GM18907 (cell line): ENCODE results near the gene HEXD.
"Not testable (repeated sequence)": the region's sequence is repeated elsewhere in the genome, so short reads cannot be mapped to it uniquely, and the experiment has no call there.

Source experiments
- ATAC-seq: cut with Tn5 transposase; IDR thresholded peaks from one replicate; pipeline ENCODE4 v1.9.1; 2021; ENCODE audit warnings: mild to moderate bottlenecking, moderate library complexity; ENCODE audit not compliant: unreplicated experiment

HEXD gene

DNA sequence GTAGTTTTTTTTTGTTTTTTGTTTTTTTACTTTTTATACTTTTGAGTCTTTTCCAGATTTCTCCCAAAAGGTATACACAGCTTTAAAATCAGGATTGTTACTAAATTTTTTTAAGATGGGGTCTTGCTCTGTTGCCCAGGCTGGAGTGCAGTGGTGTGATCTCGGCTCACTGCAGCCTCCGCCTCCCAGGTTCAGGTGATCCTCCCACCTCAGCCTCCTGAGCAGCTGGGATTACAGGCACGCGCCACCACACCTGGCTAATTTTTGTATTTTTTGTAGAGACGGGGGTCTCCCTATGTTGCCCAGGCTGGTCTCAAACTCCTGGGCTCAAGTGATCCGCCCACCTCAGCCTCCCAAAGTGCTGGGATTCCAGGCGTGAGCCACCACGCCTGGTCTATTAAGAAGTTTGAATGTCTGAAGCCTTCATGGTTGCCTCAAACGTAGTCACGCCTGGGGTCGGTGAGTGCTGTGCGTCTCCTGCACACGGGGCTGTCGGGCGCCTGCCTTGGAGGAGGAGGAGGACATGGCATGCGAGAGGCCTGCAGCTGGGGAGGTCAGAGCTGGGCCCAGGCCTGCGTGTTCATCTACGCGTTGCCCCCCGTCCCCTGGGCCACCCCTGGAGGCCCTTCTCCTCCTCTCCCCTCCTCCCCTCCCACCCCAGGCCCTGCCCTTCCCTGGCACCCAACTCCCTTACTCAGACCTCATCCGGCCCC, 35.8 kb upstream of the HEXD start:
- ATAC-seq = not testable (repeated sequence)

GRCh38 chr17:82382933-82383255, 35.3 kb upstream of the HEXD start:
- no peak for ATAC-seq

- ATAC-seq = no peak
Observed at GRCh38 chr17:82383411-82383810, 34.7 kb upstream of the HEXD start.

DNA sequence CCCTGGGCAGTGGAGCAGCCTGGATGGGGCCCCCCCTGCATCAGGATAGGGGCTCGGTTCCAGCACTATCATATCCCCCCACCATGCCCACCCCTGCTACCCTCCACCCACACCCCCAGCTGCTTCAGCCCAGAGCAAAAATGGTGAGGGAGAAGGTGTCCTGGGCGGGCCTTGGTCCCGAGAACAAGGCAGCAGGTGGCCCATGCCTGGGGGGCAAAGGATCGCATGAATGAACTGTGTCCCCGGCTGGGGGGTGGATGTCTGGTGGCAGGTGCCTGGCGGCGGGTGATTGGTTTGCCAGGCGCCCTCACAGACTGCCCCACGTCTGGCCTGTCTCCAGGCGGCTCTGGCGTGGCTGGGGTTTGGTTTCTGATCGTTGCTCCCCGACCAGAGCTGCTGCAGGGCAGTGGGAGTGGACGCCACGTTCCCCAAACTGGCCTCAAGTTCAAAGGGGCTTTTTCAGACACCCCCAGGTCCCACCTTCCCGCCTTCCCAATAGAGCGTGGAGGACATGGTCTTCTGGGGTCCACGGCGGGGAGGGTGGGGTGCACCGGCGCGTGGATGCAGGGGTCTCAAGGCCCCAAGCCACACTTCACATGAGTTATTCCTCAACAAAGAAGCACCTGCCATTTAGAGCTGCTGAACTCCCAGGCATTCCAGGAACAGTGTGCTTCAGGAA, 34.0 kb upstream of the HEXD start:
- ATAC-seq = no peak

DNA sequence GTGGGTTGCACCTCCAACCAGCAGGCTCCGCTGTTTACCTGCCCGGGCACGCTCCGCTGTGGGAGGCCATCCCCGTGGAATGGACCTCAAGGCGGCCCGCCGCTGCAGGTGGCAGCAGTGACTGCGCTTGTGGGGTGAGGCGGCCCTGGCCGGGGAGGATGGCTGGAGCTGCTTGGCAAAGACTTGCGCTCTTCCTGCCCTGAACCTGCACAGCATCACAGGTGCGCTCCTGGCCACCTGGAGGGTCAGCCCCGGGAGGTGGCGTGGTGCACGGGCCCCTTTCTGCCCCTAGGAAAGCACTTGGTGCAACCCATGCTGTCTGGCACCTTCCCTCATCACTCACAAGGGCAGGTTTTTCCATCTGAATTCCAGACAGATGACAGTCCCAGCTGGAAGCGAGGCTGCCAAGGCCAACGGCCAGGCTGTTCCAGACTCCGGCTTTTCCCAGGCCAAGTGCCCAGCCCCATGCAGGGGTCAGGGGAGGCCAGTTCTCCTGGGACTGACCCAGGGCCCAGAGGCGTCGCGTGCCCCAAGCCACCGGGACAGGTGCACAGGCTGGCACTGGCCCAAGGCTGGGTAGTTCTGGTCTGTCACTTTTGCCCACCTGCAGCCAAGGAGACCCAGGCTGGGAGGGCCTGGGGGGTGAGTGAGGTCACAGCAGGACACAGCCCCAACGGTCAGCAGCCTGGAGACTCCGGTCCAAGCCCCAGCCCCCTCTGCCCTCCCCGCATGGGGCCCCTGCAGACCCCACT, 33.2 kb upstream of the HEXD start:
- no peak for ATAC-seq

GRCh38 chr17:82385559-82386254, 32.4 kb upstream of the HEXD start:
- no peak for ATAC-seq

DNA sequence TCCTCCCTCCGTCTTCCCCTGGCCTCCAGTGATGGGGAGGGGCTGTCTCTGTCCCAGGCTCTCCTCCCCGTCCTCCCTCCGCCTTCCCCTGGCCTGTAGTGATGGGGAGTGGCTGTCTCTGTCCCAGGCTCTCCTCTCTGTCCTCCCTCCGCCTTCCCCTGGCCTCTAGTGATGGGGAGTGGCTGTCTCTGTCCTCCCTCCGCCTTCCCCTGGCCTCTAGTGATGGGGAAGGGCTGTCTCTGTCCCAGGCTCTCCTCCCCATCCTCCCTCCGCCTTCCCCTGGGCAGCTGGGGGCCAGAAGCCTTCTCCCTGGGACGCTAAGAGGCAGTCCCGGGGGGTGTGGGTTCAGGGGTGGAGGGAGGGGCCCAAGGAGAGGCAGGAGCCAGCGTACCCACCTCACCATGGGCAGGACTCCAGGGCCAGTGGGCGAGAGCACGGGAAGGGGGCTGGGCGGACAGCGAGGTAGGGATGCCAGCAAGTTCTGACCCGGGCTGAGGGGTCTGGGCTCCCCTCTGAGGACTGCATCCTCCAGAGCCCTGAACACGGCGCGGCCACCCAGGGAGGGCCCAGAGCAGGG, 31.8 kb upstream of the HEXD start:
- no peak for ATAC-seq

DNA sequence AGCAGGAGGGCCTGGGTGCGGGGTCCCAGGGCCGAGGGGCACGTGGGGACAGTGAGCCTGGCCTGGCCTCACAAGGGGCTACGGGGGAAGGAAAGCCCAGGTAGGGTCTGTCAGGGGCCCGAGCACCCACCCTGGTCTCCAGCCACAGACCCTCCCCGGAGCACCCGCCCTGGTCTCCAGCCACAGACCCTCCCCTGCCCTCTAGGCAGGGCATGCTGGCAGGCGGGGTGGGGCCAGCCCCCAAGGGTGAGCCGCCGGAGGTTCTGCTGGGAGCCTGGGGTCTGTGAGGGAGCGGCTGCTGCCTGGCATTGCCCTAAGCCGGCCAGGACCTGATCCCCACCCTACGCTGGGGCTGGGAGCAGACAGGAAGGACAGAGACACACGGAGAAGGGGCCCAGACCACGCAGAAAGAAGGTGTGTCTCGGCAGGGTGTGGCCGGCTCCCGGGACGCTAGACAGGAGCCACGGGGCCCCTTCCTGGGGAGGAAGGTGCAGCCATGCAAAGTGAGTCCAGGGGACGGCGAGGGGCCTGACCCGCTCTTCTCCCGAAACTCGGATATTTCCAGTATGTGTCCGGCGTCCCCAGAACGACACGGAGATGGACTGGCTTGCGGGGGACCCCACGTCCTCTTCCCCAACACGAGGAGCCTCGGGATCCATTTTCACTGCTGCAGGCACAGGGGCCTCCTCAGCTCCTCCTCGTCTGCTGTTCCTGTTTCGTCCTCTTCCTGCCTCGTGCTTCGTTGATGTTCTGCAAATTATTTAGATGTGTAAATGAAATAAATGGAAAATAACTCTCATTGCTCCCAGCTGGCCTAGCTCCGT, 31.1 kb upstream of the HEXD start:
- ATAC-seq = no peak

DNA sequence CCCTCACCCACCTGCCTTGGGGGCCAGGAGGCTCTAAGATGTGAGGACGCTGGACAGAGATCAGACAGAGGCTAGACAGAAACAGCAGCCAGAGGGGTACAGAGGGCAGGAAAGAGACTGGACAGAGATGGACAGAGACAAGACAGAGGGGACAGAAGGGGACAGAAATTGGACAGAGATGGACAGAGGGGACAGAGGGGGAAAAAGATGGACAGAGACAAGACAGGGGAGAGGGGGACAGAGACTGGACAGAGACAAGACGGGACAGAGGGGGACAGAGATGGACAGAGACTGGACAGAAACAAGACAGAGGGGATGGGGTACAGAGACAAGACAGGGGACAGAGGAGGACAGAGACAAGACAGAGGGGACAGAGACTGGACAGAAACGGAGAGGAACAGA, 30.4 kb upstream of the HEXD start:
- no peak for ATAC-seq

- no peak for ATAC-seq
Observed at GRCh38 chr17:82388223-82388921, 29.8 kb upstream of the HEXD start.

GRCh38 chr17:82388922-82389283, 29.2 kb upstream of the HEXD start:
- ATAC-seq = no peak

- no peak for ATAC-seq
Observed at GRCh38 chr17:82389379-82389778, 28.8 kb upstream of the HEXD start.

GRCh38 chr17:82390015-82390859, 27.9 kb upstream of the HEXD start:
- ATAC-seq = no peak

- no peak for ATAC-seq
Observed at GRCh38 chr17:82390860-82391435, 27.2 kb upstream of the HEXD start.

DNA sequence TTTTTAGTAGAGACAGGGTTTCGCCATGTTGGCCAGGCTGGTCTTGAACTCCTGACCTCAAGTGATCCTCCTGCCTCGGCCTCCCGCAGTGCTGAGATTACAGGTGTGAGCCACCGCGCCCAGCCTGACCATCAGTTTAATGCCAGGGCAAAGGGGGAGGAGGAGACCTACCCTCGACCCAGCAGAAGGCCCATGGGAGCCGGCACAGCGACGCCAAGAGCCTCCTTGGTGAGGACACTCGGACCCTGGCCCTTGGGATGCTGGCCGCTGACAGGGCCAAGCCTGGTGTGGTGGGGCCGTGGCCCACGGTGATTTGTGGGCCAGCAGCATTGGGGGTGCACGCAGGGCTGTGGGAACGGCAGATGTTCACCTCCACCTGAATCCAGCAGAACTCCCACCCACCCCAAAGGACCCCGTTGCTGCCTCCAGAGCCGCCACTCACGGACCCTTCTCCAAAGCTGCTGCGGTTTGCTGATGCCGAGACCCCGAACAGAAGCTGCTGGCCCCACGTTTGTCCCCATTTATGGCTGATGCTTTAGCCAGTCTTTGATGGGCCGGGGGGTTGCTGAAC, 26.6 kb upstream of the HEXD start:
- no peak for ATAC-seq

GRCh38 chr17:82392209-82392920, 25.8 kb upstream of the HEXD start:
- no peak for ATAC-seq

- ATAC-seq = no peak
Observed at GRCh38 chr17:82392941-82393340, 25.2 kb upstream of the HEXD start.

GRCh38 chr17:82394278-82394677, 23.9 kb upstream of the HEXD start:
- no peak for ATAC-seq
